ENCODE results near the gene PRKAR2A.
"Not testable (repeated sequence)": the region's sequence is repeated elsewhere in the genome, so short reads cannot be mapped to it uniquely, and the experiment has no call there.

PRKAR2A gene

GRCh38 chr3:48835650-48836366 lies 11.9 kb downstream of the PRKAR2A start:
- DNase-seq (ENCODE audit: low spot score), result no peak

GRCh38 chr3:48832684-48833083 lies 15.0 kb downstream of the PRKAR2A start:
- DNase-seq (ENCODE audit: low spot score), result no peak

- DNase-seq (ENCODE audit: low spot score), result no peak
Observed at GRCh38 chr3:48830715-48831114, 17.0 kb downstream of the PRKAR2A start.

- DNase-seq (ENCODE audit: low spot score), result not testable (repeated sequence)
Observed at GRCh38 chr3:48829525-48829924, 18.1 kb downstream of the PRKAR2A start.

GRCh38 chr3:48827874-48828273 lies 19.8 kb downstream of the PRKAR2A start:
- DNase-seq (ENCODE audit: low spot score), result not testable (repeated sequence)

- no peak for DNase-seq (ENCODE audit: low spot score)
Observed at GRCh38 chr3:48826451-48826850, 21.2 kb downstream of the PRKAR2A start.

- DNase-seq (ENCODE audit: low spot score), result no peak
Observed at GRCh38 chr3:48820612-48821324, 26.9 kb downstream of the PRKAR2A start.

- no peak for DNase-seq (ENCODE audit: low spot score)
Observed at GRCh38 chr3:48819234-48820221, 28.1 kb downstream of the PRKAR2A start.

GRCh38 chr3:48811524-48811923 lies 36.1 kb downstream of the PRKAR2A start:
- DNase-seq (ENCODE audit: low spot score), result no peak

- DNase-seq (ENCODE audit: low spot score), result no peak
Observed at GRCh38 chr3:48804930-48805329, 42.7 kb downstream of the PRKAR2A start.

GRCh38 chr3:48800831-48801230 lies 46.8 kb downstream of the PRKAR2A start:
- DNase-seq (ENCODE audit: low spot score), result not testable (repeated sequence)

GRCh38 chr3:48798998-48799397 lies 48.7 kb downstream of the PRKAR2A start:
- no peak for DNase-seq (ENCODE audit: low spot score)

- no peak for DNase-seq (ENCODE audit: low spot score)
Observed at GRCh38 chr3:48797626-48798025, 50.0 kb downstream of the PRKAR2A start.

GRCh38 chr3:48795997-48796732 lies 51.5 kb downstream of the PRKAR2A start:
- DNase-seq (ENCODE audit: low spot score), result no peak

- not testable (repeated sequence) for DNase-seq (ENCODE audit: low spot score)
Observed at GRCh38 chr3:48793484-48793883, 54.2 kb downstream of the PRKAR2A start.

GRCh38 chr3:48789665-48790064 lies 58.0 kb downstream of the PRKAR2A start:
- no peak for DNase-seq (ENCODE audit: low spot score)

- no peak for DNase-seq (ENCODE audit: low spot score)
Observed at GRCh38 chr3:48788544-48789162, 59.0 kb downstream of the PRKAR2A start.

GRCh38 chr3:48784426-48785120 lies 63.1 kb downstream of the PRKAR2A start:
- no peak for DNase-seq (ENCODE audit: low spot score)

- DNase-seq (ENCODE audit: low spot score), result no peak
Observed at GRCh38 chr3:48783304-48783703, 64.4 kb downstream of the PRKAR2A start.

- DNase-seq (ENCODE audit: low spot score), result no peak
Observed at GRCh38 chr3:48782046-48782445, 65.6 kb downstream of the PRKAR2A start.

- DNase-seq (ENCODE audit: low spot score), result not testable (repeated sequence)
Observed at GRCh38 chr3:48778565-48778964, 69.1 kb downstream of the PRKAR2A start.
